Measurements from ENCODE around the gene SDK2. TPM values are rescaled to one million over a fixed set of nuclear protein-coding genes. Genes with fewer than 3 reads are reported as not detected.
A peak's percentile ranks its signal among the peaks of the same experiment; 100 is the strongest.
"Not testable (repeated sequence)": the region's sequence is repeated elsewhere in the genome, so short reads cannot be mapped to it uniquely, and the experiment has no call there.

The SDK2 gene
- total RNA-seq, 1 donor: under 0.01 TPM

DNA sequence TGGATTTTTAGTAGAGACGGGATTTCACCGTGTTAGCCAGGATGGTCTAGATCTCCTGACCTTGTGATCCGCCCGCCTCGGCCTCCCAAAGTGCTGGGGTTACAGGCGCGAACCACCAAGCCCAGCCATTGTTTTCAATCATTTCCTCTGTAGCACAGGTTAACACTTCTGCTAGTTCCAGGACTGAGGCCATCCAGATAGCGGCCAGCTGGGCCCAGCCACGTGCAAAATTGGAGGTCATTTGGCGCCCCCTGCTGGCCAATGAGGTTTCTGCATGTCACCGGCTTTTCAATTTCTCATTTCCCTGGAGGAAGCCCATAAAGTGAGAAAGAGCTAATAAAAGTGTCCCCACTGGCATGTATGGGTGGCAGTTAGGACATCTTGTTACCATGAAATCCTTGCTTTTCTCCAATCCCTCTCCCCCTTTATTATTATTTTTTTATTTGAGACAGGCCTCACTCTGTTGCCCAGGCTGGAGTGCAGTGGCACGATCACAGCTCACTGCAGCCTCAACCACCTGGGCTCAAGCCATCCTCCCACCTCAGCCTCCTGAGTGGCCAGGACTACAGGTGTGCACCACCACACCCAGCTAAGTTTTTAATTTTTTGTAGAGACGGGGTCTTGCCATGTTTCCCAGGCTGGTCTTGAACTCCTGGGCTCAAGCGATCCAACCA lies 274.3 kb downstream of the SDK2 start:
- H3K4me3 ChIP-seq (ENCODE audit: low read depth, low read length): not testable (repeated sequence)
- TF ChIP-seq, protein P1, sequence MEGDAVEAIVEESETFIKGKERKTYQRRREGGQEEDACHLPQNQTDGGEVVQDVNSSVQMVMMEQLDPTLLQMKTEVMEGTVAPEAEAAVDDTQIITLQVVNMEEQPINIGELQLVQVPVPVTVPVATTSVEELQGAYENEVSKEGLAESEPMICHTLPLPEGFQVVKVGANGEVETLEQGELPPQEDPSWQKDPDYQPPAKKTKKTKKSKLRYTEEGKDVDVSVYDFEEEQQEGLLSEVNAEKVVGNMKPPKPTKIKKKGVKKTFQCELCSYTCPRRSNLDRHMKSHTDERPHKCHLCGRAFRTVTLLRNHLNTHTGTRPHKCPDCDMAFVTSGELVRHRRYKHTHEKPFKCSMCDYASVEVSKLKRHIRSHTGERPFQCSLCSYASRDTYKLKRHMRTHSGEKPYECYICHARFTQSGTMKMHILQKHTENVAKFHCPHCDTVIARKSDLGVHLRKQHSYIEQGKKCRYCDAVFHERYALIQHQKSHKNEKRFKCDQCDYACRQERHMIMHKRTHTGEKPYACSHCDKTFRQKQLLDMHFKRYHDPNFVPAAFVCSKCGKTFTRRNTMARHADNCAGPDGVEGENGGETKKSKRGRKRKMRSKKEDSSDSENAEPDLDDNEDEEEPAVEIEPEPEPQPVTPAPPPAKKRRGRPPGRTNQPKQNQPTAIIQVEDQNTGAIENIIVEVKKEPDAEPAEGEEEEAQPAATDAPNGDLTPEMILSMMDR (IDR thresholded peaks at IDR 0.05; ENCODE audit: insufficient read depth, low read depth, low read length): peak; percentile 76
- DNase-seq (ENCODE audit: low read depth): peak; percentile 80

DNA sequence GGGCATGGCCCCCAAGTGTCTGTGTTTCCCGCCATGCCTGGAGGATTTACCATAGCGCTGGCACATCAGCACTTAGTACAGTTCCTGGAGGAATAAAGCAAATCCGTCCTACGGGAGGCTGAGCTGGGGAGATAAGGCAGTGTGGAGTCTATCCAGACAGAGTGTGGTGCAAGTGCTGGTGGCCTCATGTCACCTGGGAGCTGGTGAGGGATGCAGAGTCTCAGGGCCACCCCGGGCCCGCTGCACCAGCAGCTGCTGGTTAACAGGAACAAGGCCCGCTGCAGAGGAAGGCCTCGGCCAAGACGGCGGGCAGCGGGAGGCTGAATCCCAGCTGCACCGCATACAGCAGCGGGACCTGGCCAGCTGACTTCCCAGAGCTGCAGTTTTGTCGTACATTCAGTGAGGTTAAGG lies 275.1 kb downstream of the SDK2 start:
- TF ChIP-seq, protein P1 (IDR thresholded peaks at IDR 0.05; ENCODE audit: insufficient read depth, low read depth, low read length): no peak
- peak; percentile 35 for DNase-seq (ENCODE audit: low read depth)
- H3K4me3 ChIP-seq (ENCODE audit: low read depth, low read length): no peak overlapping the region

DNA sequence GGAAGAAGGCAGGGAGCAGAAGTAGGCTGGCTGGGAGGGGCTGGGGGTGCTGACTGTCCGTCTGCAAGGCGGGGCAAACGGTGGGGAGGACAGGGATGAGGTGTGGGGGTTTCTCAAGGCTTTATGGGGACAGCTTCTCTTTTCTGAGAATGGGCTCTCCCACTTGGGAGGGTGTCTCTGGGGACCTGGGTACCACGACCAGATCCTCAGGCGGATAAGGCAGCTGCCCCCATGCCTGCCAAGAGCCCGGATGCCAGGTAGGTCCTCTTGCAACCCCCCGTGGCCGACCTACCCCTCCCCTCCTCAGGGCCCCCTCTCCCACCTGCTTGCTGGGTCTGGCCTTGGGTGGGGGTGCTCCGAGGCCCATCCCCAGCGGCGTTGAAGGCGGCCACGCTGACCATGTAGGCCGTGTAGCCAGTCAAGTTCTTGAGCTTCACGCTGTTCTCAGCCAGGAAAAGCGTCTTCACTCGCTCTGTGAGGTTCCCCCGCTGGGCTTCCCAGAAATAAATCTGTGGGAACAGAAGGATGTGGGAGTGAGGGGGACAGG lies 276.1 kb downstream of the SDK2 start:
- TF ChIP-seq, protein P1 (IDR thresholded peaks at IDR 0.05; ENCODE audit: insufficient read depth, low read depth, low read length): no peak

DNA sequence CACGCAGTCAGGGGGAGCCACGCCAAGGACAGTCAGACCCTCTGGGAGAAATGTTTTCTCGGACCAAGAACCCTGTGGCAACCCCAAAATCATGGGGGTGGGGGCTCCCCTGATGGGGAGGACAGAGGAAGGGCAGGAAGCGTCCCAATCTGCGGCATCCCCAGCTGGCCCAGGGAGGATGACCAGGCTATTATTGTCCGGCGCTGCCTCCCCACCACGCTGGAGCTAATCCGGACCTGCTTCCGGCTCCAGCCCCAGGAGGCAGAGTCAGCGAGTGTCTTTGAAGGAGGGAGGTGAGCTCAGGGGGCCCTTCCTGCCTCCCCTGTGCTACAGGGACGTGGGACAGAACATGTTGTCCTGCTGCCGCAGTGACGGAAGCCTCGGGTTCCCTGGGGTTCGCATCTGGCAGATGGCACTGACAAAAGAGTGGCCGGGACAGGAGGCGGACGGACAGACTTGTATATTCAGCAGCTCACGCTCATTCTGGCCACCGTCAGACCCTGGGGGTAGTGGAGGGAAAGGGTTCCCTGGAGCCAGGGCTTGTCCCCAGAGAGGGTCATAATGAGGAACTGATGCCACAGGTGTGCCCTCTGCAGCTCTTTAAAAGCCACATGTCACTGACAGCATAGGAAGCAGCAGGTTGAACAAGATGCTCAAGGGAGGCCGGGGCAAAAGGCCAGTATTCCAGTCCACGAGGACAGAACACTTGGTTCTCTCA lies 278.2 kb downstream of the SDK2 start:
- TF ChIP-seq, protein P1 (IDR thresholded peaks at IDR 0.05; ENCODE audit: insufficient read depth, low read depth, low read length): no peak
- DNase-seq (ENCODE audit: low read depth): no peak
- H3K4me3 ChIP-seq (ENCODE audit: low read depth, low read length): no peak overlapping the region

More for the DNA sequence above, 276.1 kb downstream of the SDK2 start:
- no peak overlapping the region for H3K4me3 ChIP-seq (ENCODE audit: low read depth, low read length)
- no peak for DNase-seq (ENCODE audit: low read depth)

DNA sequence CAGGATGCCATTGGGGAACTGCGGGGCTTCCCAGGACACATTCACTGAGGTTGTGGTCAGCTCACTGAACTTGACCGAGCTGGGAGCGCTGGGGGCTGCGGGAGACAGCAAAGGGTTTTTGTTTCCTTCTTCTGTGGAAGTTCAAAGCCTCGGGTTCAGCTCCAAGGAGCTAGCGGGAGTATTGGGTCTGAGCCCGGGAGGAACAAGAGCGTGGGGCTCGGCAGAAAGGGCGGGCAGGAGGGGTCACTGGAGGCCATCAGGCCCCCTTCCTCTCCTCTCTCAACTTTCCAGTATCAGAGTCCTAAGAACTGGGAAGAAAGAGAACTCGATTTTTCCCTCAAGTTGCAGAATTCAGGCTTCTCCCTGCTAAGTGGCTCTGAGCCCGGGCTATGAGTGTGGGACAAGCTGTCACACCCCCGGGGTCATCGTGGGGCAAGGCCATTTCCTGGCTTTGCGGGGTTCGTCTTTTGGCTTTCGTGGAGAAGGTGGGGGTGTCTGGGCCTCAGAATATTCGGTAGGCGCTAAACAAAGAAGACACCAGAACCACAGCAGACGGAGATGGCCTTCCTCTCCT lies 278.9 kb downstream of the SDK2 start:
- TF ChIP-seq, protein P1 (IDR thresholded peaks at IDR 0.05; ENCODE audit: insufficient read depth, low read depth, low read length): no peak
- DNase-seq (ENCODE audit: low read depth): no peak
- H3K4me3 ChIP-seq (ENCODE audit: low read depth, low read length): no peak overlapping the region

DNA sequence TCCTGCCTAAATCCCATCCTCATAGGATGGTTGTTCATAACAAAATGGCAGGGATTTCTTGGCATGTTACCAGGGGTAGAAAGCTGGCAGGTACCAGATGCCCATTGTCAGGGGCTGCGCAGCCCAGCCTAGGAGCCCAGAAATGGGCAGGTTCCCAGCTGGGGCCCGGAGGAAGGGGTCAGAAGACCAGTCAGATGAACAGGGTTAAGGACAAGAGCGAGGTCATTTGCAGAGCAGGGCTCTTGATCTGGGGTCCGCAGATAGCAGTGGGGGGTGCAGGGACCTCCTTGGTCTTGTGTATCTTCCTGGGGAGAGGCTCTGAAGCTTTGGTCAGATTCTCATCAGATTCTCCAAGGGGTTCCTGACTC lies 280.1 kb downstream of the SDK2 start:
- DNase-seq (ENCODE audit: low read depth): no peak
- no peak overlapping the region for H3K4me3 ChIP-seq (ENCODE audit: low read depth, low read length)
- TF ChIP-seq, protein P1 (IDR thresholded peaks at IDR 0.05; ENCODE audit: insufficient read depth, low read depth, low read length): no peak
